GM21619 (cell line): ENCODE data around the gene TNKS2.
A peak's percentile ranks its signal among the peaks of the same experiment; 100 is the strongest.
"Not testable (repeated sequence)": the region's sequence is repeated elsewhere in the genome, so short reads cannot be mapped to it uniquely, and the experiment has no call there.

Experiments
- ATAC-seq: cut with Tn5 transposase; IDR thresholded peaks from one replicate; pipeline ENCODE4 v1.9.1; 2021; ENCODE audit not compliant: unreplicated experiment

The TNKS2 gene

GRCh38 chr10:91797874-91798648, at the start of gene TNKS2:
Gene TNKS2, plus strand, starts transcription at chr10:91798426. Its CDS starts 265 bp downstream, at chr10:91798691.
- ATAC-seq: peak; percentile 65

DNA sequence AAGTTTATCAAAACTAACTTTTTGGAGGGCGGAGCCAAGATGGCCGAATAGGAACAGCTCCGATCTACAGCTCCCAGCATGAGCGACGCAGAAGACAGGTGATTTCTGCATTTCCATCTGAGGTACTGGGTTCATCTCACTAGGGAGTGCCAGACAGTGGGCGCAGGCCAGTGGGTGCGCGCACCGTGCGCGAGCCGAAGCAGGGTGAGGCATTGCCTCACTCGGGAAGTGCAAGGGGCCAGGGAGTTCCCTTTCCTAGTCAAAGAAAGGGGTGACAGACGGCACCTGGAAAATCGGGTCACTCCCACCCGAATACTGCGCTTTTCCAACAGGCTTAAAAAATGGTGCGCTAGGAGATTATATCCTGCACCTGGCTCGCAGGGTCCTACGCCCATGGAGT, 48.6 kb upstream of the TNKS2 start:
- ATAC-seq: not testable (repeated sequence)

DNA sequence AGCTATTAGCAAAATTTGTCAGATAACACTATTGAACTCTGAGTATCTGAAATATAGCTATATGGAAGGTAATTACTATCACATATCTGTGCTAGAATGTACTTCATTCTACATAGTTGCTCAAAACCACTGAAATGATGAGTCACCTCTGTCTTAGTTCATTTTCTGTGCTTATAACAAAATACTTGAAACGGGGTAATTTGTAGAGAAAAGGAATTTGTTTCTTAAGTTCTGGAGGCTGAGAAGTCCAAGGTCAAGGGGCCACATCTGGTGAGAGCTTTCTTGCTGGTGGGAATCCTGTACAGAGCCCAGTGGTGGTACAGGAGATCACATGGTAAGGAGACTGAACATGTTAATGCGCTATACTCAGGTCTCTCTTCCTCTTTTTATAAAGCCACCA, 41.9 kb upstream of the TNKS2 start:
- no peak for ATAC-seq

DNA sequence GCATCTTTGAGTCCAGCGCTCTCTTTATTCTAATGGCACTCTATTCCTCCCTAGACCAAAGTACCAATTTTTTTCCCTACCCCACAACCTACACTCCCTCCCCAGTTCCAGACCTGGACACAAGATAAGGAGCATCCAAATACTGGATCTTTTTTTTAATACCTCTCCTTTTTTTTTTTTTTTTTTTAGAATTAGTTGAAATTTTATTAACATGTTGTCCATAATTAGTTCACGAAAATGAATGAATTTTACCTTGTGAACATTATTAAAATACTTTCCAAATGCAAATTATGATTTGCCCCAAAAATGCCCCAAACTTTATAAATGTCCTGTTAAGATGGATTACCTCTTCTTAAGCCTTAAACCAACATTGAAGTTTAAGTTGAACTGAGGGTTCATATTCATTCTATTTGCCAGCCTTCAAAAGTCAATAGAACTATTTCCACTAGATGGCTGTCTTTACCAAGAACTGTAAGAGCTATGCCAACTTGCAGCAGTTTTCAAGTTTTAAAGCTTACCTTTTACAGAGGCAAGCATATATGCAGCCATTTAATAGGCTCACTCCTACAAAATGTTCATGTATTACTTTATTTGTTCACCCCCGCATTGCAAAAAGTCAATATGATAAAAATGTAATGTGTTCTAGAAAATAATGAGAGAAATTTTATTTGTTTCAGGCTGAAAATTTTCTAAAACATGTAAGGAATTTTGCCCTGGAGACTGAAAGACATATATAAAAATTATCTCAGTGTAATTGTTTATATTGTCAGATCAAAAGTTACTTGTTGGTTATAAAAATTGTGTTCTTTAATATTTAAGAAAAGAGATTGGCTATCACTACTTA, 39.7 kb upstream of the TNKS2 start:
- ATAC-seq: no peak

GRCh38 chr10:91759581-91759986, 38.6 kb upstream of the TNKS2 start:
- ATAC-seq: no peak

DNA sequence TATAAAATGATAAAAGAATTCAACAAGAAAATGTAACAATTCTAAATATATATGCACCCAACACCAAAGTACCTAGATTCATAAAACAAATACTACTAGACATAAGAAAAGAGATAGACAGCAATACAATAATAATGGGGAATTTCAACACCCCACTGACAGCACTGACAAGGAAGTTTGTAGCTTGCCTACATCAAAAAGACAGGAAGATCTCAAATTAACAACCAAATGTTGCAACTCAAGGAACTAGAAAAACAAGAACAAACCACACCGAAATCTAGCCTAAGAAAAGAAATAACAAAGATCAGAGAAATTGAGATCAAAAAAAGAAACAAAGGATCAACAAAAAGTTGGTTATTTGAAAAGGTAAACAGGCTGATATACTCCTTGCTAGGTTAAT, 36.5 kb upstream of the TNKS2 start:
- ATAC-seq: no peak

DNA sequence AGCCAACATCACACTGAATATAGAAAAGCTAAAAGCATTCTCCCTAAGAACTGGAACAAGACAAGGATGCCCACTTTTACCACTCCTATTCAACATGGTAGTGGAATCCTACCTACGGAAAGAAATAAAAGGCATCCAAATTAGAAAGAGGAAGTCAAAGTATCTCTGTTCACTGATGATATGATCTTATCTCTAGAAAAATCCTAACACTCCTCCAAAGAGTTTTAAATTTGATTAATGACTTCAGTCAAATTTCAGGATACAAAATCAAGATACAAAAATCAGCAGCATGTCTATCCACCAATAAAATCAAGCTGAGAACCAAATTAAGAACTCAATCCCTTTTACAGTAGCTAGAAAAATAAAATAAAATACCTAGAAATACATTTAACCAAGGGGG, 35.3 kb upstream of the TNKS2 start:
- no peak for ATAC-seq

DNA sequence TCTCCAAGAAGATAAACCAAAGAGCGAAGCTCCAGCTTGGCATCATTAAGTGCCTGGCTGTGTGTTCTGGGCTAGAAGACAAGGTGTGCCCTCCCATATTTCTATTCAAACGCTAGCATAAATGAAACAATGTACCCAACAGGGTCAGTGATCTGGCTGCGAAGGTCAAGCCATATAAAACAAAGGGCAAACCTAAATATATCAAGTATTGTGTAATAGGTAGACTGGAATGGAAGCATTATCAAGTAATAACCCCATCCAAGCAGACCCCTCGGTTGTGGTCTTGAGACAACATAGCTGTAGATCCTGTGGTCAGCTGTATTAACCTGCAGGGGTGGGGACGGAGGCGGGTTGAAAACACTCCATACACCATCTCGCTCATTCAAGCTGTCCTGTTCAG, 31.6 kb upstream of the TNKS2 start:
- ATAC-seq: no peak

- ATAC-seq: no peak
These were observed 30.1 kb upstream of the TNKS2 start for GRCh38 chr10:91768123-91768522.

- no peak for ATAC-seq
These were observed 26.3 kb upstream of the TNKS2 start for GRCh38 chr10:91771907-91772306.

- no peak for ATAC-seq
These were observed 25.8 kb upstream of the TNKS2 start for GRCh38 chr10:91772461-91772860.

- no peak for ATAC-seq
These were observed 25.4 kb upstream of the TNKS2 start for GRCh38 chr10:91772869-91773268.

- ATAC-seq: no peak
These were observed 23.7 kb upstream of the TNKS2 start for GRCh38 chr10:91774571-91774970.

- ATAC-seq: no peak
These were observed 22.5 kb upstream of the TNKS2 start for GRCh38 chr10:91775731-91776130.

- no peak for ATAC-seq
These were observed 22.0 kb upstream of the TNKS2 start for GRCh38 chr10:91776266-91776665.

DNA sequence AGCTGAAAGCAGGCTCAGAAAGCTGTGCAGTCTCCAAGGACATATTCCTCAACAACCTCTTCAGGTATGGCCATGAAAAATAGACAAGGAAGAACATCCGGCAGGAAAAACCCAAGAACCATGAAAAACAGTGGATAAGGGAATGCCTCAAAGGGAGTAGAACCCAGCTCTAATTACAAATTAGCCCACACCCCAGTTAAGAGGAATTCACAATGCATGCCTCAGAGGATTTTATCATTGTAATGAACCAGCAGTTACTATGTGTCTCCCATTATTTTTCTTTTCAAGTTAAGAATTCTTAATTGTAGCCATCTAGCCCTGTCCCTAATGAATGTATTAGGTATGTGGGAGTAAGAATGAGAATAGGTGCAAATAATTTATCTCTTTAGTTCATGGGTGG, 19.7 kb upstream of the TNKS2 start:
- no peak for ATAC-seq

DNA sequence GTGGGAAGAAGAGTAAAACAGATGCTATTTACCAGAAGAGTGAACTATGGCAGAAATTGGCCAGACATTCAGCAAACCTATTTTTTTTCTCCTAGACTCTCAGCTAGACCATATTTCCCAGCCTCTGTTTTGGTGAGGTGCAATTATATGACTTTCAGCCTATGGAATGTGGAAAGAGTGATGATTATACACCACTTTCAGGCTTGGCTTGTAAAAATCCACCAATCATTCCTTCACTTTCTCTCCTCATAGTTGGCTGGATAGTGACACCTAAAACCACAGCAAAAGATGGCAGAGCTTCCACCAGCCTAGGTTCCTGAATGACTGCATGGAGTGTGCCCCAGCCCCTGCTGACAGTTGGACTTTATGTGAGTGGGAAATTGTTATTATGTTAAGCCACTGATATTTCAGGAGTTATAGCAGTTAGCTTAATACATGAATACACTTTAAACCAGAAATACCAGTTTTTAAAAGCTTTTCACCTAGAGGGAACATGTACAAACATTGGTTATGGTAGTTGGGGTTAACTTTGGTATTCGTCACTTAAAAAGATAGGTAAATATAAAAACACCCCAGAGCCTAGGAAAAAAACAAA, 19.1 kb upstream of the TNKS2 start:
- ATAC-seq: no peak

DNA sequence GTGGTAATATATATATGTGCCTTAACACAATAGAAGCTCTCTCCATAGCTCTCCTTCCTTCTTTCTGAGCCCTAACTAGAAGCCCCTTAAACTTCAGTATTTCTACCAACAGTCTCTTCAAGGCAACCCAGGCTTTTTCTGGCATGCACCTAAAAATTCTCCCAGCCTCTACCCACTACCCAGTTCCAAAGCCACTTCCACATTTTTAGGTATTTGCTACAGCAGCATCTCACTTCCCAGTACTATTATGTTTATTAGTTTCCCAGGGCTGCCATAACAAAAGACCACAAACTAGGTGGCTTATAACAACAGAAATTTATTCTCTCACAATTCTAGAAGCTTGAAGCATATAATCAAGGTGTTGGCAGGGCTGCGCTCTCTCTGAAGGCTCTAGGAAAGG, 15.7 kb upstream of the TNKS2 start:
- no peak for ATAC-seq

GRCh38 chr10:91785830-91786229, 12.4 kb upstream of the TNKS2 start:
- ATAC-seq: no peak

DNA sequence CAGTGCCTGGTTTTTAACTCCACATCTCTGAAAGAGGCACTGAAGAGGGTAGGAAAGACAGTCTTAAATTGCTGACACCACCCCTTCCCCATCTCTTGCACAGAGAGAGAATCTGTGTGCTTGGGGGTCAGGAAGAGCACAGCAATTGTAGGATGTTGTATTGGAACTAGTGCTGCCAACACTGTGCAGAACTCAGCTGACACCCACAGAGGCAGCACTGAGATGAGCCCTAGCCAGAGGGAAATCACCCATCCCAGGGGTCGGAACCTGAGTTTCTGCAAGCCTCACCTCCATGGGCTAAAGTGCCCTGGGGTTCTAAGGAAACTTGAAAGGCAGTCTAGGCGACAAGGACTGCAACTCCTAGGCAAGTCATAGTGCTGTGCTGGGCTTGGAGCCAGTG, 11.0 kb upstream of the TNKS2 start:
- ATAC-seq: no peak

DNA sequence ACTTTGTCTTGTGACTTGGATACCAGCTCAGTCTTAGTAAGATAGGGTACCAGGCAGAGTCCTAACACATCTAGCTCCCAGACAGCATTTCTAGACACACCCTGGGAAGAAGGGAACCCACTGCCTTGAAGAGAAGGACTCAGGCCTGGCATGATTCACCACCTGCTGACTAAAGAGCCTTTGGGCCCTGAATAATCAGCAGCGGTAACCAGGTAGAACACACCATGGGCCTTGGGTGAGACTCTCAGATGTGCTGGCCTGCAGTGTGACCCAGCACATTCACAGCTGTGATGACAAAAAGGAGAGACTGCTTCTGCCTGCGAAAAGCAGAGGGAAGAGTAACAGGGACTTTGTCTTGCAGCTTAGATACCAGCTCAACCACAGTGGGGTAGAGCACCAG, 10.4 kb upstream of the TNKS2 start:
- ATAC-seq: no peak

- no peak for ATAC-seq
These were observed 9.7 kb upstream of the TNKS2 start for GRCh38 chr10:91788527-91788926.
